Left lung (tissue), 10 donors: ENCODE measurements around the gene RRP12. TPM values are rescaled to one million over a fixed set of nuclear protein-coding genes. Genes with fewer than 3 reads are reported as not detected.
"Not testable (repeated sequence)": the region's sequence is repeated elsewhere in the genome, so short reads cannot be mapped to it uniquely, and the experiment has no call there.

ENCODE experiments used
- ATAC-seq: fragments of 200-7000 bp; cut with Tn5 transposase; one replicate; pipeline ENCODE4 v1.9.1; 2020; ENCODE audit warnings: moderate library complexity
- DNase-seq, 4 donors: peaks; one replicate each; pipeline ENCODE4 v3.0.0-alpha.2; 2013 to 2020
- H3K27ac ChIP-seq, 2 donors: fragments of 200-600 bp; sonication (generic) in 1 of 2; one replicate each; pipeline versions ENCODE4 v1.5.0 to v1.8.0; 2020 to 2021
- H3K27me3 ChIP-seq, 2 donors: fragments of 200-600 bp; sonication (generic) in 1 of 2; one replicate each; pipeline versions ENCODE4 v1.5.0 to v1.8.0; 2020 to 2021
- H3K36me3 ChIP-seq, 2 donors: fragments of 200-600 bp; sonication (generic) in 1 of 2; one replicate each; pipeline versions ENCODE4 v1.5.0 to v1.8.0; 2020 to 2021
- H3K4me1 ChIP-seq, 2 donors: fragments of 200-600 bp; one replicate each; pipeline ENCODE4 v1.8.0; 2021
- H3K4me3 ChIP-seq, 2 donors: fragments of 200-600 bp; sonication (generic) in 1 of 2; one replicate each; pipeline versions ENCODE4 v1.5.0 to v1.8.0; 2020 to 2021; ENCODE audit warnings: mild to moderate bottlenecking in 1 of 2
- H3K9me3 ChIP-seq, 2 donors: fragments of 200-600 bp; sonication (generic) in 1 of 2; one replicate each; pipeline versions ENCODE4 v1.5.0 to v1.8.0; 2020 to 2021
- intact Hi-C, 2 donors: fragments of 100-400 bp; cut with DNase I; formaldehyde crosslinking; loops; one replicate each; pipeline versions ENCODE4 v1.11.2 to v1.14.2; 2022
- polyA plus RNA-seq, 6 donors: library from polyadenylated mRNA; unstranded; fragments of 120-200 nt; gene quantifications; one replicate each; pipeline ENCODE4 v1.2.1, GENCODE V29; 2013; ENCODE audit not compliant: insufficient read length in 6 of 6
- total RNA-seq, 2 donors: library from RNA; stranded (reverse); fragmentation: NEBNext Ultra II Directional; extraction: Animal tissue kit (Norgen Biotek cat#: 25700); gene quantifications; one replicate each; pipeline ENCODE4 v1.2.1, GENCODE V29; 2021
- TF ChIP-seq, protein P1 (sequence below), 2 donors: fragments of 200-600 bp; sonication (generic) in 1 of 2; IDR thresholded peaks; one replicate each; pipeline versions ENCODE4 v1.5.0 to v1.8.0; 2021; ENCODE audit warnings: antibody characterized with exemption in 2 of 2
- donor health status: DM: no; HTN: yes; CAD: no.
- donor health status: DM: no; HTN: no; CAD: no.

Gene RRP12
- total and polyA plus RNA-seq, 8 donors: 21.2 to 40.4 (median 24.8) TPM

- intact Hi-C loops: no loop called here
- peak overlapping the region; percentile 6 to 94 for H3K27ac ChIP-seq
Measured at GRCh38 chr10:97408496-97408992, 7.4 kb upstream of the RRP12 start.

GRCh38 chr10:97407952-97408248 is 6.8 kb upstream of the RRP12 start:
- TF ChIP-seq, protein P1, sequence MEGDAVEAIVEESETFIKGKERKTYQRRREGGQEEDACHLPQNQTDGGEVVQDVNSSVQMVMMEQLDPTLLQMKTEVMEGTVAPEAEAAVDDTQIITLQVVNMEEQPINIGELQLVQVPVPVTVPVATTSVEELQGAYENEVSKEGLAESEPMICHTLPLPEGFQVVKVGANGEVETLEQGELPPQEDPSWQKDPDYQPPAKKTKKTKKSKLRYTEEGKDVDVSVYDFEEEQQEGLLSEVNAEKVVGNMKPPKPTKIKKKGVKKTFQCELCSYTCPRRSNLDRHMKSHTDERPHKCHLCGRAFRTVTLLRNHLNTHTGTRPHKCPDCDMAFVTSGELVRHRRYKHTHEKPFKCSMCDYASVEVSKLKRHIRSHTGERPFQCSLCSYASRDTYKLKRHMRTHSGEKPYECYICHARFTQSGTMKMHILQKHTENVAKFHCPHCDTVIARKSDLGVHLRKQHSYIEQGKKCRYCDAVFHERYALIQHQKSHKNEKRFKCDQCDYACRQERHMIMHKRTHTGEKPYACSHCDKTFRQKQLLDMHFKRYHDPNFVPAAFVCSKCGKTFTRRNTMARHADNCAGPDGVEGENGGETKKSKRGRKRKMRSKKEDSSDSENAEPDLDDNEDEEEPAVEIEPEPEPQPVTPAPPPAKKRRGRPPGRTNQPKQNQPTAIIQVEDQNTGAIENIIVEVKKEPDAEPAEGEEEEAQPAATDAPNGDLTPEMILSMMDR (IDR thresholded peaks at IDR 0.05): no peak
- Histone ChIP-seq H3K4me1 (peaks cover 0 to 55% of the 10 kb centered on the region in 2 donors), H3K9me3 (no peaks in the 10 kb centered on the region), H3K27me3 (no peaks in the 10 kb centered on the region), H3K36me3 (no peaks in the 10 kb centered on the region), H3K27ac (peak overlapping the region; percentile 6 to 94), H3K4me3 (no peak overlapping the region)
- ATAC-seq (no peak), DNase-seq (no peak)
- intact Hi-C loops: no loop called here

More at GRCh38 chr10:97408496-97408992, 7.4 kb upstream of the RRP12 start:
- ATAC-seq: peak; percentile 8
- Histone ChIP-seq H3K4me1 (peaks cover 0 to 61% of the 10 kb centered on the region in 2 donors), H3K4me3 (no peak overlapping the region), H3K9me3 (no peaks in the 10 kb centered on the region), H3K36me3 (no peaks in the 10 kb centered on the region), H3K27me3 (no peaks in the 10 kb centered on the region)
- no peak for DNase-seq
- TF ChIP-seq, protein P1 (IDR thresholded peaks at IDR 0.05): no peak

DNA sequence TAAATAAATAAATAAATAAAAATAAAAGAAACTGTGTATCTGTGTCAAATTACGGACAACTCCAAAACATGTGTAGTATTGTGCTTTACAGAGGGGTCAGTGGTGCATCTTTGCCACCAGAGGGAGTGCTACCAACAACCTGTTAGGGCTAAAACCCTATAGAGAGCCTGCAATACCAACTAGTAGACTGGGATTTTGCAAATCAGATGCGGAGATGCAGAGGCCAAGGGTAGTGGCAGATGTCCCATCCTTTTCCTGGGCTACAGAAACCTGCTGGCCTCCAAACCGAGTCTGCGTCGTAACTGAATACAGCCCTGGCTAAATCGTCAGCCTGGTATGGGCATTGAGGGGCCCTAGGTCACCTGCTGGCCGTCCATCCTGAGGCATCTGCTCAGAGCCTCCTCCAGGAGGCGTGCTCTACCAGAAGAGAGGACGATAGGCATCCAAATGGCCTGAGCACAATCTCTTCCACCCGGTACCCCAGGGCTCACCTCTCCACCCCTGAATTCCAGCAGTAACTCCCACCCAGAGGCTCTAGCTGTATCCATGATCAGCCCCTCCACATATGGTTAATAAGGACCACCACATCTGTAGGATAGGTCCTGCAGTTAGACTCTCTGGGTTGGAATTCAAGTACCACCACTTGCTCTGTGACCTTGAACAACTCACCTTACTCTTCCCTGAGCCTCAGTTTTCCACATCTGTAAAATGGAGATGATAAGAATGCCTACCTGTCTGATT is 6.2 kb upstream of the RRP12 start:
- Histone ChIP-seq H3K9me3 (no peaks in the 10 kb centered on the region), H3K4me3 (no peak overlapping the region), H3K27me3 (no peaks in the 10 kb centered on the region), H3K4me1 (peaks cover 0 to 55% of the 10 kb centered on the region in 2 donors), H3K36me3 (no peaks in the 10 kb centered on the region), H3K27ac (peak overlapping the region; percentile 6 to 94)
- TF ChIP-seq, protein P1 (IDR thresholded peaks at IDR 0.05): peak; percentile 84 to 87
- peak in 3 of 4 donors; percentile 53 to 80 (median 74) for DNase-seq
- intact Hi-C loops: no loop called here
- ATAC-seq: peak; percentile 95

GRCh38 chr10:97406483-97406882 is 5.3 kb upstream of the RRP12 start:
- H3K36me3 ChIP-seq, H3K9me3 ChIP-seq, ATAC-seq, intact Hi-C loops, H3K27me3 ChIP-seq, DNase-seq, H3K4me3 ChIP-seq: not testable (repeated sequence)
- H3K27ac ChIP-seq: peak overlapping the region; percentile 13 to 94
- peaks cover 0 to 59% of the 10 kb centered on the region in 2 donors for H3K4me1 ChIP-seq

GRCh38 chr10:97406064-97406463 is 4.9 kb upstream of the RRP12 start:
- TF ChIP-seq, protein P1 (IDR thresholded peaks at IDR 0.05): no peak
- ATAC-seq: peak; percentile 4
- Histone ChIP-seq H3K4me3 (no peak overlapping the region), H3K36me3 (no peaks in the 10 kb centered on the region), H3K9me3 (no peaks in the 10 kb centered on the region), H3K27ac (peak overlapping the region; percentile 13 to 94), H3K4me1 (peaks cover 0 to 60% of the 10 kb centered on the region in 2 donors), H3K27me3 (no peaks in the 10 kb centered on the region)
- DNase-seq: no peak
- intact Hi-C loops: no loop called here
